Globus pallidus (tissue), 1 donor: ENCODE results near the gene CHN2.

ENCODE experiments used
- DNase-seq: peaks from one replicate; pipeline ENCODE4 v3.0.0-alpha.2; 2015; ENCODE audit warnings: low spot score

The CHN2 gene

DNA sequence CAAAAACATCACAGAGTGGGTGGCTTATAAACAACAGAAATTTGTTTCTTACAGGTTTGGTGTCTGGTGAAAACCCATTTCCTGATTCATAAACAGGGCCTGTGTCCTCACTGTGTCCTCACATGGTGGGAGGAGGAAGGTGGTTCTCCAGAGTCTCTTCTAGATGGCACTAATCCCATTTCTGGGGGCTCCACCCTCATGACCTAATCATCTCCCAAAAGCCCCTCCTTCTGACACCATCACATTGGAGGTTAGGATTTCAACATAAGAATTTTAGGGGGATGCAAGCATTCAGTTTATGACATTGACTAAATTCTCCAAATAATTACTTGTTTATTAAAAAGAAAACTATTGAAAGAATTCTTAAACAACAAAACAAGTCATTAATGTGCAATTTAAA is 116.0 kb downstream of the CHN2 start:
- DNase-seq: no peak

DNA sequence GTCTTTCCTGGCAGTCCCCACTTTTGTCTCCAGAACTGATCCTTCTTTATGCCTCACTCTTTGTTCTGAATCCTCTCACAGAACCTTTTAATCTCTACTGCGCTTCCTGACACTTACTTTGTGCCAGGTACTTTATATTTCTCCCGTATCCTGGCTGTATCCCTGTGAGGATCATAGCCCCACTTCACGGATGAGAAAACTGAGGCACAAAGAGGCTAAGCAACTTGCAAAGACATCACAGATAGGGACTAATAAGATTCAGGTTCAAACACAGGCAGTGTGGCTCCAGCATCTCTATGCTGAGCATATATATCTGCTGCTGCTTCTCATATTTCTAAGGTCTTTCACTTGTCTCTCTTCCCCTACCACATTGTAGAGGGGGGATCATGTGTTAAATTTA is 116.7 kb downstream of the CHN2 start:
- DNase-seq: no peak

DNA sequence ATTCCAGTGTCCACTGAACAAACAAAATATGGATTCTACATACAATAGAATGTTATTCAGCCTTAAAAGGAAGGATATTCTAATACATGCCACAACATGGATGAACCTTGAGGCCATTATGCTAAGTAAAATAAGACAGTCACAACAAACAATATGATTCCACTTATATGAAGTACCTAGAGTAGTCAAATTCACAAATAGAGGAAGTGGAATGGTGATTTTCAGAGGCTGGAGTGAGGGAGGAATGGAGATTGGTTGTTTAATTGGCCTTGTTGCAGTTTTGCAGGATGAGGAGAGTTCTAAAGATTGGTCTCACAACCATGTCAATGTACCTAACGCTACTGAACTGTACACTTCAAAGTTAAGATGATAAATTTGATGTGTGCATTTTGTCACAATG is 119.6 kb downstream of the CHN2 start:
- no peak for DNase-seq

DNA sequence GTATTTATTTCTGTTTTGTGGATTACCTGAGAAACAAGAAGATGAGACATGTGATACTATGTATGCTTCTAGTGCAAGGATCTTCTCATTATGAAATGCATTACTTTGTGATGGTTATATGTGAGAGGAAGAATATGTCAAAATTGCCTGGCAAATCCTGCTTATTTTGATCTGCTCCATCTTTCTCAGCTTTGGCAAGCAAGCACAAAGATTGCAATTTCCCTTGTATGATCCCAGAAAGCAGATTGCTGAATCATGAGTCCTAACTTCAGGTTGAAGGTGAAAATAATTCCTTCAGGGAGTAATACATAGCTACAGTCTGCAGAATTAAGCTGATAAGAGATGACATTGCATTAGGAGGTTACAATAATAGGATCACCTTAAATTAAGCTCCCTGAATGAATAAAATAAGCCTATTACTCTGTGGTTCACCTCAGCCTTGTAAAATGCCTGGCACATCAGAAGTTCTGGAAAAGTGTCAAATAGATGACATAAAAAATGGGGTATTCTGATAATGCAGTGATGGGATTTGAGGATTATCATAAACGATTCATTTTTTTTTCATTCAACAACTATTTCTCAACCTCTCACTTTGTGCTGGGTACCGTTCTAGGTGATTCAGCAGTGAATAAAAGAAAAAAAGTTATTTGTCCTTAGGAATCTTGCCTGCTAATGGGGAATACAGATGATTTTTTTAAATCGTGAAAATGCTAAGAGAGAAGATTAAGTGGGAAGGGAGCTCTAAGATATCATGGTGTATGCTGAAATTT is 120.7 kb downstream of the CHN2 start:
- DNase-seq: no peak

DNA sequence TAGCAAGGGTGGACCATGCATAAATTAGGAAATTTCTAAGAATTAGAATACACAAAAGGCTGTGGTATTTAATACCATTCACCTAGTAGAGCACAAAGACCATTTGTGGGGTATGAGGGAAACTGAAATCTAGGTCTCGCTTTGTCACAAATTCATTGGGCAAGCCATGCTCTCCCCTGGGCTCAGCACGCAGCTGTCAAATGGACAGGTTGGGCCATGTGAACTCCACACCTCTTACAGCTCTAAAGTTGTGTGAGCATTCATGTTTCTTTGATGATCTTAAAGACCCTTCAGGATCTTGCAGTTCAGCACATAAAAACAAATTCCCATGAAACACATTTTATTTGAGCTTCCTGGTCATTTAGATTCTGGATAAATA is 121.3 kb downstream of the CHN2 start:
- DNase-seq: no peak

DNA sequence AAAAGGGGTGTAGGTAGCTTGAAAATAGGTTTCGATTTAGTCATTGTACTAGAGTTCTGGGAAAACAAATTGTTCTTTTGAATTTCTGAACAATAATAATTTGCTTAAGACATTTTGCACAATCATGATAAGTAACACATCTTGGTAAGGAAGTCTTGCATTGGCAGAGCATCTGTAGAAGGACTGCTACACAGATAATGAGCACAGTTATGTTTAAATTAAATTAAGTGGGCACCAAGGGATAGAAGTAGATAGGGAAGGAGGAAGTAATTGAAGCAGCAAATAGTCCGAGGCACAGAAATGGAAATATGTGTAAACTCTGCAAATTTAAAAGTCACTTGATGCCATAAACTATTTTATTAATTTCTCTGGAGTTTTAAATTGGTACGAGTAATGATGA is 122.4 kb downstream of the CHN2 start:
- DNase-seq: no peak

DNA sequence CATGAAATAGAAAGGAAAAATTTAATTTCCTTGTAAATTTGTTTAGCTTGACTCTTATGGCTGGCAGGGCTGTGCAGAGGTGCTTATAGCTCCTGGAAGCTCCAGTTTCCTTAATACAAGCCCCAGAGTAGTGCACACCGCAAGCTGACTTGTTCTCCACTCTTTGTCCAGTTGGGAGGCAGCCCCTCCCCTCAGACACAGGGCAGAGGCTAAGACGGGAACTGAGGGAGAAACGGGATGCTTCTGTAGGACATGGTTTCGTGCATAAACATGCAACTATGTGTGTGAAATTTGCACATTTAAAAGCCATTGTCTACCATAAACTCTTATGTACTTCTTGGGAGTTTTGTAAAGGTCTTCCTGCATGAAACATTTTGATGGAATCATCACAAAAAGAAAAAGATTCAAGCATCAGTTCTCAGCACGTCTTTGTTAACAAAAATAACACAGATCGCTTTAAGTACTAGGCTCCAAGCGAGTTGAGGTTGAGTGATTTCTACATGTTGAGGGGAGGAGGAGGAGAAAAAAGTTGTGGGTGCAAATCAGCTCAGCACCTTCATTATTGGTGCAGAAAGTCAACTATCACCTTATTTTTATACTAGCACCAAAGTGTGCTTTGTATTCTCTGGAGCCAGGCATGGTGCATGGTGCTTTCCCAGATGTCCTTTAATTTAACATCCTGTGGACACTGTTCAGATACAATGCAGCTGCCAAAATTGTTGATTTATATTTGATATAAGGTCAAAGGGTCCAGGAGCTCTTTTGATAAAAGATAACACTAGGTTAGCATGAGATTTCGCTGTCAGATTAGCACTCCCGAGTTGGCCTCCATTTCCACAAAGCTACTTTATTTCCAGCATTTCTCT is 124.5 kb downstream of the CHN2 start:
- DNase-seq: peak; percentile 71

DNA sequence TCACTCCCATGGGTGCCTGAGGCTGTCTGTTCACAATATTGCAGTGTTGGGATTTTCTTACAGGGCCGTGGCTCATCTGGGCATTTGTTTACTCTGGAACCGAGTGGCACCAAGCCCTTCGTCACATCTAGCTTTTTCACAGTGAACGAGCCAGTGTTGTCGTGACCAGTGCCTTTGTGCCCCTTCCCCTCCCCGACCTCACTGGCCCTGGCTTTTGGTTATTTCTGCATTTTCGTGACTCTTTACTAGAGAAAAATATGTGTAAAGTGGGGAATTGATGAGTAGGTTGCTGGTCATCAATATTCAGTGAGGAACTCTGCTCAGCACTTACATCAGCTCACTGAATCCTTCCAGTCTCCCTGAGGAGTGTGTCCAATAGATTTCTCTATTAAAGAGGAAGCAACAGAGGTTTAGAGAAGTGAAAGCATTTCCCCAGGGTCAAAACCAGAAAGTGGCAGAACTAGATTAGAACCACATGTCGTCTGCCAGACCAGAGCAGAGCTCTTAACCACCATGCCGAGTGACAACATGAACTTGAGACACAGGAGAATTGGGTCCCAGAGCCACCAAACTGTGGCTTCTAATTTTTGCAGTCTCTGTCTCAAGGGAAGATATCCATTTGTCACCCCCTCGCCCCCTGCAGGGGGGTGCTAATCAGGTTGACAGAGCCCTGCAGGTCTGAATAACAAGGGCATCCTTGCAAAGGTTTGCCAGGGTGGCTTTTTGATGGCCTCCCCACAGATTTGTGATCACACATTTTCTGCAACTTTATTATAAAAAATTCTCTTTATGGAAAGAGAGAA is 125.3 kb downstream of the CHN2 start:
- peak; percentile 94 for DNase-seq

DNA sequence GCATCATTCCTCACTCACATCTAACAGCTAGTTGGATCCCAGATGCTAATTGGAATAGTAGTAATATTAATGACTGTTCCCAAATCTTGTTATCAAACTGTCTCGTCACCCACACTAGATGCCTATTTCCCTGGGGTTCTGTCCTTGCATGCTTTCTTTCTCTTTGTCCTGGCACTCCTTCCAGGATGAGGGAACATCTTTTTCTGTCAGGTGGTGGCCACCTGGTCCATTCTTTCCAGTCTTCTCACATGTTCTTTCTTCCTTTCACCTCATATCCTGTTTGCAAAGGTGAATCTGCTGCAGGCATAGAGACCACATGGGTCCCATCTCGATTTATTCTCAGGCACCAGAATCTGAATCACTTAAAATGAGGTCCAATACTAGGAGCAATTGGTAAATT is 126.0 kb downstream of the CHN2 start:
- no peak for DNase-seq

DNA sequence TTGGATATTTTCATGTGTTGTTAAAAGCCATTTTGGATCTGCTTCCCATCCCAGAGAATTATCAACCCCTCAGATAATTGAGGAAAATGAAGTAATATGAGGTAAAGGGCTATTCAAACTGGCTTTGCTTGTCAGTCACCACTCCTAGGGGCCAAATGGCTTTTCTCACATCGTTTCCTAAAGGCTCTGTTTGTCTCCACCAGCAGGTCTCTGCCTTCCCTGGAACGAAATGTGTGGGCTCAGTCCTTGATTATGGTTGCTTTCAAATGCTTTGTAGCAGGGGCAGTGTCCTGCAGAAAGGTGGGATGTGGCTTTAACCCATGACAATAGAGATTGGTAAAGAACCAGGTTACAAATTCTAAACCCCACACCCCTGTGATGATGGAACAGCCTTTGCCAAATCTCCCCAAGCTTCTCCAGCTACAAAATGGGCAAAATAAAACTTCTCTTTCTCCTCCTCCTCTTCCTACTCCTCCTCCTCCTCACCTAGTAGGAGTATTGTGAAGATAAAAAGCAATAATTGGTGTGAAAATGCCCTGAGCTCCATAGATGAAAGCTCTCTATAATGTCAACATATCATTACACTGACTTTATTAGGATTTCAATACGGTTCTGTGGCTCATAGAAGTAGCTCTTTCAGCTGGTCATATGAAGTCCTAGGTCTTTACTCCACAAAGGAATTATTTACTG is 127.6 kb downstream of the CHN2 start:
- DNase-seq: no peak

DNA sequence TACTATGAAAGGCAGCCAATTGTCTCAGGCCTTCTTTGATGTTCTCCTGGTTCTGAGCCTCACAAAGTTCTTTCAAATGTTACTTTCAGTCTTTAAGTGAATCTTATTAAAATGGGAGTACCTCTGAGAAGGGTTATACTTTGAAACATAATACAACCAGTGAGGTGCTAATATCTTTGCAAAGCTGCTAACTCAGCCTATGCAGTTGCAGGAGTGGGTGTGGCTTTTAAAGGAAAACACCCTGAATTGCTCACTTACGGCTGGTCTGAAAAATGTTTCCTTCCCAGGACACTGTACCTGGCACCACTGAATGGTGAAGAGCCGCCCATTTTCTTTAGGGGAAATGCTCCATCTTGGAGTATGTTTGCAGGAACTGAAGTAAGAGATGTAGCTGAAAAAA is 130.9 kb downstream of the CHN2 start:
- no peak for DNase-seq

DNA sequence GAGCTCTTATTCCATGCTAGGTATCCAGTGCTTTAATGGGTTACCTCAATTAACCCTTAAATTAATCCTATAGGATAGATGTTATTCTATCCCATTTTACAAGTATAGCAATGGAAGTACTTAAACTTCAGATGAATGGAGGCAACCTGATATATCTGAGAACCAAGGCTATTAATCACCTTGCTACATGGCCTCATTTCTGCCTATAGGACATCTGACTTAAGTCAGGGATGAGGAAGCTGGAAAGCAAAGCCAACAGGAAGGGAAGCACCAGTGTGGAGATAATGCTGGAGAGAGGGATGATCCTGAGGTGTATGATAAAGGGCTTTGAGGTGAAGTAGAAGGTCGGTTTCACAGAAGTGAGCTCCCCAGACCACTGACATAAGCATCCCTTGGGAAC is 132.3 kb downstream of the CHN2 start:
- DNase-seq: no peak

DNA sequence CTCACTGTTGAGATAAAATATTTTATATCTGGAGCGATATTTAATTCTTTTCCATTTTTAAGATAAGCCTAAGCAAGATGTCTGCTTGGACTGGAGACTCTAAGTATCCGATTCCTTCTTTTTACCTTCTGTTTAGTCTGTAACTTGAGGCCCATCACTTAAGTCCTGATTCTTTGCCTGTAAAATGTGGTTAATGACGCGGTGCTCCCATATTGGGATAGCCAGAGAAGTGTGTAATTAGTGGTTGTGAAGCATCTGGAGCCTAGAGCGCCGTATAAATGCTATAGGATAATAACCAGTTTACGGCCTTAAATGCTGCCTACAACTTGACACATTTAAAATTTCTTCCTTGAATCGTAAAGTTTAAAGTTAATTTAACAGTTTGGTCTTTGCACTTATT is 132.9 kb downstream of the CHN2 start:
- DNase-seq: no peak

DNA sequence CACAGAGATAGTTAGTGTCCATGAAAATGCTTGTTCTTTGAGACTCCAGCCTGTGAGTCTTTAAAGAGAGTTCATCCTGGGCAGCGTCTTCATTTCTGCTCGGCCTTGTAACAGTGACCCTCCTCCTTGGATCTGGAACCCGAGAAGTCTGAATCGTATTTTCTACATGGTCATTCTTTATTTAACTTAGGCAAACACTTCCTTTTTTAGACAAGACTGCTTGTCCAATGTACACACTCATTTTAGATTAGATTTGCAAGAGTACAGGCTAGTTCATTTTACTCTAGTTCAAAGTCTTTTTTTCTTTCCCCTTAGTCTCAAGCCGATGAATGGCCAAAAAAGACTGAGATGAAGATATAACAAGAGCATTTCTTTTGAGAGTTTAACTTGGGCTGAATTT is 133.5 kb downstream of the CHN2 start:
- no peak for DNase-seq

DNA sequence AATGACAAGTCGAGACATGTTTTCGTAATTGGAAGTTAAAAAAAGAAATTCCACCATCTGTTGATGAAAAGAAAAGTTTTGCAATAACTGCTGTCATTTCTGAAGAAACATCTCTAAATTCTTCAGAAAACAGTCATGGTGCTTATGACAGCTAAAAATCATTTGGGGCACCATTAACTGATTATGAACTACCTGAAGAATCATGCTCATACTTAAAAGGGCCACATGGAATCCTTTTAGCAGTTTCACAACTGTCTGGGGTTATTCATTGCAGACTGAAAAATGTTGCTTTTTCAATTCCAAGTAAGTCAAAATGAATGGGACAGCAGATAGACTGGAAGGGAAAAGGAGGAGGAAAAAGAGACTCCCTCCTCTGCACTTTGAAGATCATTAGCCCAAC is 134.2 kb downstream of the CHN2 start:
- DNase-seq: no peak

DNA sequence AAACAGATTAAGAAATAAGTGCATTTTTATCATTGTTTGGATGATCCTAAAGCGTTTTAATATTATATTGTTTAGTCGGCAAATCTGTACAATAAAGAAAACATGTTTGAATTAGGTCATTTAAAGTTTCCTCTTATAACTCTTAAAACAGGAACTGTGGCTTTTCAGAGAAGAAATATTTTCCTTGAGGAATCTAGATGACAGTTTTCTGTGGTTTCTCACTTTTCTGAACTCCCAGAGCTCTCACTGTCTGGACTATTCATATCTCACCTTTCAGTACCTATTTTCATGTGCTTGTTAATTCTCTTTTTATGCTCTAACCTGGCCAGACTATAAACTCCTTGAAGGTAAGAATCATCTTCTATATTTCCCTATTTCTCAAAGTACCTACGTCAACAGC is 135.1 kb downstream of the CHN2 start:
- no peak for DNase-seq

DNA sequence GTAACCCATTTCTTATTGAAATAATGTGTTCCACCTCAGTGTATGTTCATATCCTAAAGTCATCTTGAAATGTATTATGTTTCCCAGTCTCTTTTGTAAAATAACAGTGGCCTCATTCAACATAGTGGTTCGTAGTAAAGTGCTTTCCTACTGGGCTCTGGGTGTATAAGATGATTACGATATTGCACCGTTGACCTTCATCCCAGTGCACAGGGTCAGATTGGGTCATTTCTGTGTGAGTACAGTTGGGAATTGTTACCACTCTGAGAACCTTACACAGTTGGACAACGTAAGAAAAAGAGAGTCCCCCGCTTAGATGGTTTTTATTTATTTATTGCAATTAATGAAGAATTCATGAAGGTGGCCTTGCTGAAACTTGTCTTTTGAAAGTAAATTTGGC is 135.6 kb downstream of the CHN2 start:
- no peak for DNase-seq

DNA sequence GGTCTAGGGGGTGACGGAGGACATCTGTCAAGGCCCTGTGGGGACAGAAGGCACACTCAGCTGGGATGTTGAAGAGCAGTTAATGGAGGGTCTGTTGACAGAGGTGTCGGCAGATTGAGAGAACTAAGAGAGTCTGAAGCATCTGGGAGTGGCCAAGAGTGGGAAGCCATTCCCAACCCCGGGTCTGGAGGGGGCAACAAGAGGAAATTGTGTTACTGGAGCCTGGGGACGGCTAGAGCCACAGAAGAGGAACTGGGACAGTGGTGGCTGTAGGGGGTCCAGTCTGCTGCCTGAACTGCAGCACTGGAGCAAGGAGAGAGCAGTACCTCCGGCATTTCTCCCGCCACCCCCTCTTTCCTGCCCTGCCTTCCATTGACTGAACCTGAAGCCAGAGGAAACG is 136.6 kb downstream of the CHN2 start:
- DNase-seq: no peak

DNA sequence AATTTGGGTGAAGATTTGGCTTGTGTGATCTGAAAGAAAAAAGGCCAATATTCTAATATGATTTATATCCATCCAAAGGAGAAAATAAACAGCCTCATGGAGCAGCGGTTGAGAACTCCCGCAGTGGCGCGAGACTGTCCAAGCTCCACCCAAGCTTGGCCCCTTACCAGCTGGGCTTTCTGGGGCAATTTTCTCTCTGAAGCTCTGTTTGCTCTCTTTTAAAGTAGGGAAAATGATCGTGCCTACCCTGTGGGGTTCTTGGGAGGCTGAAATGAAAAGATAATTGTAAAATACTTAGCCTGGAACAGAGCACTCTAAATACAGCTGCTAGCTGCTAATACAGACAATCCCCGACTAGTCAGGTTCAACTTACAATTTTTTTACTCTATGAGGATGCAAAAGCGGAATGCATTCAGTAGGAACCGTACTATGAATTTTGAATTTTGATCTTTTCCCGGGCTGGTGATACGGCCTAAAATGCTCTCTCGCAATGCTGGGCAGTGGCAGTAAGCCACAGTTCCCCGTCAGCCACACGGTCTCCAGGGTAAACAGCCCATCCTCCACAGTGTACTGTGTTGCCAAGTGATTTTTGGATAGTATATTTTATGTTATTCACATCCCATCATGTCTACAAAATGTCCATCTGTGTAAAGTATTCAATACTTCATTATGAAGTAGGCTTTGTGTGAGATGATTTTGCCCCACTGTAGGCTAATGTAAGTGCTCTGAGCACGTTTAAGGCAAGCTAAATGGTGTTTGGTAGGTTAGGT is 137.7 kb downstream of the CHN2 start:
- DNase-seq: peak; percentile 70

DNA sequence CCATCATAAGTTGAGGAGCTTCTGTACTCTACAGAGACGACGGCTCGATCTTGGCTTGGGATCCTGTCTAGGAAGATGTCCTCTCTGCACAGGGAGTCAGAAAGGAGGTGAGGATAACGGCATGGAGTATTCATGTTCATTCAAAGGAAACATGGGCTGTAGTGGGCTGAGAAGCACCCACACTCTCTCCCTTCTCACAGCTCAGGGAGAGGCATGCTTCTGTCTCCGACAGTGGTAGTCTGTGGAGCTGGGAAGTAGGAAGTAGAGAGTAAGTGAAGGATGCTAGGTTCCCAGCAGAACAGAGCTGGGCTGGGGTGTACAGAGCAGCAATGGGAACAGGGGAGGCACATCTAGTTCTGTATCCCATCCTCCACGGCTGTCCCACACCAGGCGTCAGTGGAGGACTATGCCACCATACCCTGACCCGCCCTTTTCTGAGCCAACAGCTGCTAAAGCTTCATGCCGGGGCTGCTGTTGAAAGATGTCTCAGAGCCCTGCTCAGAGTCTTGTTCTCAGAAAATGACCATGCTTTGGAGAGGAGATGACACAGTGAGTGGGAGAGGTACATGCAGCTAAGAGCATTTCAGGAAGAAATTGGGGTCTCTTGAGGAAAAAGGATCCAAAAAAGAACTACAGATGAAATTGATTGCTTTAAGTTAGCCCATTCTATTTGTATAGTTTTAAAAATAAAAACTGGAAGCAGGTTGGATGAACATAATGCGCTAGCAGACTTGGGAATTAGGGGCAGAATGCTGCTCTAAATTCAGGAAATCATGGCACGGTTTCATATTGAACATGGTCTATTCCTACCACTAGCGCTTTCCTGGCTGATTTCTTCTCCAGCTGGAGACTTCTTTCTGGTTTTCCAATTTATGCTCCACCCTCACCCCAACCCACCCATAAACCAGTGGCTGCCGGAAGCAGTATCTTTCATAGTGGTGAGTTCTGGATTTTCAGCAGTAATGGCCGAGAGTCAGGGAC is 138.6 kb downstream of the CHN2 start:
- DNase-seq: peak; percentile 66
